Measurements from ENCODE around the gene TMED9.

DNA sequence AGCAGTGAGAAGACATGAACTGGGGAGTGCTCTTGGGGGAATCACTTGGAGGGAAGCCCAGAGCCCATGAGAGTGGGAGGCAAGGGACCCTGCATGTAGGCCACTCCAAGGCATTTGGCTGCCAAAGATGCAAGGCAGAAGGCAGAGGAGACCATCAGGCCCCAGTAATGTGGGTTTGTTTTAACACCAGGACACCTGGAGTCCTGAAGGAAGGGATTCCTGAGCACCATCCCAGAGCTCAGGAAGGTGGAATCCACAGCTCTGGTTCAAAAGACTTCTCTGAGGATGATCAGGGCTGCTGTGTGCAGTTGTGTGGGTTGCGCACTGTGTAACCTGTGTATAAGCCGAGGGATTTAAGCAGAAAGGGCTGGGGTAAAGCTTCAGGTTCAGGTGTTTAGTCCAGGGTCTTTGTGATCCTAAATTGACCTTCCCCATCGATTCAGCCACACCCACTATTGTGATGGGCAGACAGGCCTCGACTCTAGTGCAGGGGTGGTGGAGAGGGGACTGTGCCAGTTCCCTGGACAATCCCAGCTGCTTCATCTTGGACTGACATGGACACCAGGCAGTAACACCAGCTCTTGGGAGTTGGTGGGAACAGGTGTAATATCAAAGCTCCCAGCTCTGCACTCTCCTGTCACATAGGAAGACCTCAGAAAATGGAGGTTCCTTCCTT lies 18.9 kb downstream of the TMED9 start:
- TF ChIP-seq POLR2A (IDR thresholded peaks at IDR 0.05), result no peak
- TF ChIP-seq, protein P1, sequence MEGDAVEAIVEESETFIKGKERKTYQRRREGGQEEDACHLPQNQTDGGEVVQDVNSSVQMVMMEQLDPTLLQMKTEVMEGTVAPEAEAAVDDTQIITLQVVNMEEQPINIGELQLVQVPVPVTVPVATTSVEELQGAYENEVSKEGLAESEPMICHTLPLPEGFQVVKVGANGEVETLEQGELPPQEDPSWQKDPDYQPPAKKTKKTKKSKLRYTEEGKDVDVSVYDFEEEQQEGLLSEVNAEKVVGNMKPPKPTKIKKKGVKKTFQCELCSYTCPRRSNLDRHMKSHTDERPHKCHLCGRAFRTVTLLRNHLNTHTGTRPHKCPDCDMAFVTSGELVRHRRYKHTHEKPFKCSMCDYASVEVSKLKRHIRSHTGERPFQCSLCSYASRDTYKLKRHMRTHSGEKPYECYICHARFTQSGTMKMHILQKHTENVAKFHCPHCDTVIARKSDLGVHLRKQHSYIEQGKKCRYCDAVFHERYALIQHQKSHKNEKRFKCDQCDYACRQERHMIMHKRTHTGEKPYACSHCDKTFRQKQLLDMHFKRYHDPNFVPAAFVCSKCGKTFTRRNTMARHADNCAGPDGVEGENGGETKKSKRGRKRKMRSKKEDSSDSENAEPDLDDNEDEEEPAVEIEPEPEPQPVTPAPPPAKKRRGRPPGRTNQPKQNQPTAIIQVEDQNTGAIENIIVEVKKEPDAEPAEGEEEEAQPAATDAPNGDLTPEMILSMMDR (IDR thresholded peaks at IDR 0.05), result no peak

Data from testis (tissue), 2 donors.